H7 (cell line): Measurements from ENCODE around the gene NME7. TPM values are rescaled to one million over a fixed set of nuclear protein-coding genes. Genes with fewer than 3 reads are reported as not detected.
A peak's percentile ranks its signal among the peaks of the same experiment; 100 is the strongest.

Experiments
- DNase-seq: peaks from one replicate; pipeline ENCODE4 v3.0.0; 2012
- H3K27me3 ChIP-seq: 2 replicates; pipeline ENCODE4 v1.6.0; 2011; ENCODE audit warnings: mild to moderate bottlenecking, low read length; ENCODE audit not compliant: control insufficient read depth, insufficient read depth
- H3K36me3 ChIP-seq: replicated peaks from 2 replicates; pipeline ENCODE4 v1.5.1; 2011; ENCODE audit warnings: low read length; ENCODE audit not compliant: control insufficient read depth, insufficient read depth
- H3K4me3 ChIP-seq: 2 replicates; pipeline ENCODE4 v1.5.1; 2011; ENCODE audit warnings: low read depth, mild to moderate bottlenecking, control low read depth, low read length, moderate library complexity; ENCODE audit not compliant: insufficient read depth
- total RNA-seq: library from RNA; depleted of rRNA; stranded (reverse); fragments of >200 nt; shearing (Covaris generic); gene quantifications from 2 replicates; pipeline ENCODE4 v1.2.3, GENCODE V29; 2014

Gene NME7
- total RNA-seq, 1 experiment from 2014 or later, result 19.1 TPM

GRCh38 chr1:169151338-169151837 is 216.2 kb downstream of the NME7 start:
- Histone ChIP-seq H3K4me3 (no peak overlapping the region), H3K27me3 (no peaks in the 10 kb centered on the region), H3K36me3 (no peaks in the 10 kb centered on the region)
- DNase-seq, result no peak

- no peak overlapping the region for H3K4me3 ChIP-seq
- DNase-seq, result no peak
- no peaks in the 10 kb centered on the region for H3K27me3 ChIP-seq
- no peaks in the 10 kb centered on the region for H3K36me3 ChIP-seq
These were observed 216.8 kb downstream of the NME7 start for GRCh38 chr1:169150641-169151337.

- Histone ChIP-seq H3K36me3 (no peaks in the 10 kb centered on the region), H3K4me3 (no peak overlapping the region), H3K27me3 (no peaks in the 10 kb centered on the region)
- DNase-seq, result no peak
These were observed 217.9 kb downstream of the NME7 start for GRCh38 chr1:169149555-169150286.

- H3K4me3 ChIP-seq, result no peak overlapping the region
- no peaks in the 10 kb centered on the region for H3K36me3 ChIP-seq
- no peaks in the 10 kb centered on the region for H3K27me3 ChIP-seq
- no peak for DNase-seq
These were observed 218.9 kb downstream of the NME7 start for GRCh38 chr1:169148472-169149252.

GRCh38 chr1:169146576-169147214 is 220.9 kb downstream of the NME7 start:
- peak; percentile 17 for DNase-seq
- Histone ChIP-seq H3K4me3 (no peak overlapping the region), H3K27me3 (no peaks in the 10 kb centered on the region), H3K36me3 (no peaks in the 10 kb centered on the region)

GRCh38 chr1:169144941-169145626 is 222.5 kb downstream of the NME7 start:
- Histone ChIP-seq H3K36me3 (no peaks in the 10 kb centered on the region), H3K27me3 (no peaks in the 10 kb centered on the region), H3K4me3 (no peak overlapping the region)
- no peak for DNase-seq

- Histone ChIP-seq H3K27me3 (no peaks in the 10 kb centered on the region), H3K4me3 (no peak overlapping the region), H3K36me3 (no peaks in the 10 kb centered on the region)
- no peak for DNase-seq
These were observed 223.6 kb downstream of the NME7 start for GRCh38 chr1:169143984-169144383.

- Histone ChIP-seq H3K4me3 (no peak overlapping the region), H3K27me3 (no peaks in the 10 kb centered on the region), H3K36me3 (no peaks in the 10 kb centered on the region)
- DNase-seq, result no peak
These were observed 224.3 kb downstream of the NME7 start for GRCh38 chr1:169143346-169143745.

- Histone ChIP-seq H3K4me3 (no peak overlapping the region), H3K27me3 (no peaks in the 10 kb centered on the region), H3K36me3 (no peaks in the 10 kb centered on the region)
- no peak for DNase-seq
These were observed 225.5 kb downstream of the NME7 start for GRCh38 chr1:169142129-169142528.

GRCh38 chr1:169141356-169141755 is 226.2 kb downstream of the NME7 start:
- no peaks in the 10 kb centered on the region for H3K27me3 ChIP-seq

GRCh38 chr1:169138866-169139670 is 228.5 kb downstream of the NME7 start:
- DNase-seq, result no peak
- H3K27me3 ChIP-seq, result no peaks in the 10 kb centered on the region
- no peak overlapping the region for H3K4me3 ChIP-seq
- no peaks in the 10 kb centered on the region for H3K36me3 ChIP-seq

More at GRCh38 chr1:169141356-169141755, 226.2 kb downstream of the NME7 start:
- no peak for DNase-seq
- no peaks in the 10 kb centered on the region for H3K36me3 ChIP-seq
- H3K4me3 ChIP-seq, result no peak overlapping the region

- no peaks in the 10 kb centered on the region for H3K36me3 ChIP-seq
These were observed 230.2 kb downstream of the NME7 start for GRCh38 chr1:169137357-169137756.

GRCh38 chr1:169133801-169134502 is 233.6 kb downstream of the NME7 start:
- H3K4me3 ChIP-seq, result no peak overlapping the region
- no peak for DNase-seq
- H3K36me3 ChIP-seq, result 0 out of 2 replicates have a peak, but pooled peaks cover 2% of the 10 kb centered on the region
- no peaks in the 10 kb centered on the region for H3K27me3 ChIP-seq

More at GRCh38 chr1:169137357-169137756, 230.2 kb downstream of the NME7 start:
- Histone ChIP-seq H3K27me3 (no peaks in the 10 kb centered on the region), H3K4me3 (no peak overlapping the region)
- no peak for DNase-seq
